Breast epithelium (tissue), 4 donors: ENCODE results near the gene TMTC2. TPM values are rescaled to one million over a fixed set of nuclear protein-coding genes. Genes with fewer than 3 reads are reported as not detected.

Source experiments
- DNase-seq, 2 donors: peaks; one replicate each; pipeline ENCODE4 v3.0.0-alpha.2; 2019; ENCODE audit warnings: low spot score in 2 of 2
- H3K27ac ChIP-seq, 2 donors: fragments of 200-600 bp; sonication (generic) in 1 of 2; one replicate each; pipeline ENCODE4 v1.5.1; 2016 to 2019; ENCODE audit warnings: mild to moderate bottlenecking in 1 of 2
- H3K27me3 ChIP-seq, 2 donors: fragments of 200-600 bp; sonication (generic) in 1 of 2; one replicate each; pipeline versions ENCODE4 v1.5.1 to v1.6.0; 2017 to 2019; ENCODE audit warnings: control low read depth in 1 of 2, mild to moderate bottlenecking in 1 of 2
- H3K36me3 ChIP-seq: fragments of 200-600 bp; one replicate; pipeline ENCODE4 v1.5.1; 2019
- H3K4me1 ChIP-seq, 2 donors: fragments of 200-600 bp; sonication (generic); one replicate each; pipeline ENCODE4 v1.5.1; 2016 to 2019; ENCODE audit warnings: control low read depth in 1 of 2
- H3K4me3 ChIP-seq, 3 donors: fragments of 200-600 bp; sonication (generic); 1 replicate in 2 of 3; 2 replicates in 1 of 3; pipeline ENCODE4 v1.5.1; 2016 to 2019; ENCODE audit warnings: mild to moderate bottlenecking in 3 of 3, moderate library complexity in 2 of 3
- H3K9me3 ChIP-seq, 2 donors: fragments of 200-600 bp; sonication (generic) in 1 of 2; one replicate each; pipeline ENCODE4 v1.5.1; 2016 to 2019; ENCODE audit warnings: control low read depth in 1 of 2
- POLR2A ChIP-seq: fragments of 450-650 bp; IDR thresholded peaks from one replicate; pipeline ENCODE4 v1.6.1; 2016; ENCODE audit warnings: antibody characterized with exemption, mild to moderate bottlenecking, moderate library complexity
- POLR2AphosphoS5 ChIP-seq, 3 donors: sonication (generic); formaldehyde crosslinking; IDR thresholded peaks; one replicate each; pipeline ENCODE4 v1.6.1; 2017; ENCODE audit warnings: antibody characterized with exemption in 3 of 3
- intact Hi-C: fragments of 100-400 bp; cut with DNase I; formaldehyde crosslinking; loops from one replicate; pipeline ENCODE4 v1.15.1; 2023; ENCODE audit warnings: low total_unique reads
- total RNA-seq, 3 donors: library from RNA; depleted of rRNA; stranded (reverse); fragments of >200 nt; gene quantifications; one replicate each; pipeline ENCODE4 v1.1.0, GENCODE V29; 2016
- TF ChIP-seq, protein P1 (sequence below), 3 donors: fragments of 450-650 bp; IDR thresholded peaks; one replicate each; pipeline ENCODE4 v1.5.1; 2016 to 2017; ENCODE audit warnings: antibody characterized with exemption in 3 of 3, mild to moderate bottlenecking in 3 of 3, moderate library complexity in 3 of 3

The TMTC2 gene
- total RNA-seq, 3 donors from 2014 or later, result 7.0 to 28.8 (median 19.3) TPM

DNA sequence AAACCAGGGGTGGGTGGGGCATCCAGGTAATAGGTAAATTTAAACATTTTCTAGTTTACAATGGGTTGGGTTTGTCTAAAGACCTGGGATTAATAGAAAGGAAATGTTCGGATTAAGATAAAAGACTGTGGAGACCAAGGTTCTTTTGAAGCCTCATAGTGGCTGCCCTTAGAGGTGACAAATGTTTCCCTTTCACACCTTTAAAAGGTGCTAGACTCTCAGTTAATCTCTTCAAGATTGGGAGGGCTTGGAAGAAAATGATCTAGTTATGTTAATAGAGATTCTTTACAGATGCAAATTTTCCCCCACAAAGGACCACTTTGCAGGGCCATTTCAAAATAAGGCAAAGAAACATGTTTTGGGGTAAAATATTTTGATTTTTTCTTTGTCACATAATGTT lies 39.0 kb downstream of the TMTC2 start:
- TF ChIP-seq, protein P1, sequence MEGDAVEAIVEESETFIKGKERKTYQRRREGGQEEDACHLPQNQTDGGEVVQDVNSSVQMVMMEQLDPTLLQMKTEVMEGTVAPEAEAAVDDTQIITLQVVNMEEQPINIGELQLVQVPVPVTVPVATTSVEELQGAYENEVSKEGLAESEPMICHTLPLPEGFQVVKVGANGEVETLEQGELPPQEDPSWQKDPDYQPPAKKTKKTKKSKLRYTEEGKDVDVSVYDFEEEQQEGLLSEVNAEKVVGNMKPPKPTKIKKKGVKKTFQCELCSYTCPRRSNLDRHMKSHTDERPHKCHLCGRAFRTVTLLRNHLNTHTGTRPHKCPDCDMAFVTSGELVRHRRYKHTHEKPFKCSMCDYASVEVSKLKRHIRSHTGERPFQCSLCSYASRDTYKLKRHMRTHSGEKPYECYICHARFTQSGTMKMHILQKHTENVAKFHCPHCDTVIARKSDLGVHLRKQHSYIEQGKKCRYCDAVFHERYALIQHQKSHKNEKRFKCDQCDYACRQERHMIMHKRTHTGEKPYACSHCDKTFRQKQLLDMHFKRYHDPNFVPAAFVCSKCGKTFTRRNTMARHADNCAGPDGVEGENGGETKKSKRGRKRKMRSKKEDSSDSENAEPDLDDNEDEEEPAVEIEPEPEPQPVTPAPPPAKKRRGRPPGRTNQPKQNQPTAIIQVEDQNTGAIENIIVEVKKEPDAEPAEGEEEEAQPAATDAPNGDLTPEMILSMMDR (IDR thresholded peaks at IDR 0.05), result no peak
- no peak for TF ChIP-seq POLR2AphosphoS5 (IDR thresholded peaks at IDR 0.05)
- TF ChIP-seq POLR2A, result no peak
- no peak overlapping the region for H3K27ac ChIP-seq

DNA sequence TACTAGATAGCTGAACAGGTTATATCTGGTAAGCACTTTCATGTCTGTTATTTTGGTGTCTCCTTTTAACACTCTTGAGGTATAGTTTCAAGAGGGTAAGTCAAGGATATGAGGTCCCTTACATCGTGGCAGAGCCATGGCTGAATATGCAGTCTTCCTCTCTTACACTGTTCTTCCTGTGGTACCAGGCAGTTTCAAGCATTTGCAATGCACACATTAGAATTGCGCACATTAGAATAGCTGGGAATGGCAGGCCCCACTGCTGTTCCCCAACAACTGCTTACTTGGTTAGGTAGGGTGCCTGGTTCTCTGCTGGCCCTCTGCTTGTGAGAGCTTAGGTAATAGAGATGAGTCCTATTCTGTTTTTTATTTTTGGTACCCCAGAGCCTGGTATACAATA lies 41.2 kb downstream of the TMTC2 start:
- H3K27ac ChIP-seq, result no peak overlapping the region
- H3K9me3 ChIP-seq, result no peaks in the 10 kb centered on the region
- no peaks in the 10 kb centered on the region for H3K27me3 ChIP-seq
- no peak for TF ChIP-seq POLR2A
- no peak for TF ChIP-seq POLR2AphosphoS5 (IDR thresholded peaks at IDR 0.05)
- TF ChIP-seq, protein P1 (IDR thresholded peaks at IDR 0.05), result no peak
- intact Hi-C loops, result no loop called here
- no peak overlapping the region for H3K4me3 ChIP-seq
- no peaks in the 10 kb centered on the region for H3K4me1 ChIP-seq
- no peak for DNase-seq
- no peaks in the 10 kb centered on the region for H3K36me3 ChIP-seq

More for the DNA sequence above, 39.0 kb downstream of the TMTC2 start:
- DNase-seq, result no peak
- Histone ChIP-seq H3K4me1 (no peaks in the 10 kb centered on the region), H3K36me3 (no peaks in the 10 kb centered on the region), H3K4me3 (no peak overlapping the region), H3K27me3 (no peaks in the 10 kb centered on the region), H3K9me3 (no peaks in the 10 kb centered on the region)
- intact Hi-C loops, result no loop called here

DNA sequence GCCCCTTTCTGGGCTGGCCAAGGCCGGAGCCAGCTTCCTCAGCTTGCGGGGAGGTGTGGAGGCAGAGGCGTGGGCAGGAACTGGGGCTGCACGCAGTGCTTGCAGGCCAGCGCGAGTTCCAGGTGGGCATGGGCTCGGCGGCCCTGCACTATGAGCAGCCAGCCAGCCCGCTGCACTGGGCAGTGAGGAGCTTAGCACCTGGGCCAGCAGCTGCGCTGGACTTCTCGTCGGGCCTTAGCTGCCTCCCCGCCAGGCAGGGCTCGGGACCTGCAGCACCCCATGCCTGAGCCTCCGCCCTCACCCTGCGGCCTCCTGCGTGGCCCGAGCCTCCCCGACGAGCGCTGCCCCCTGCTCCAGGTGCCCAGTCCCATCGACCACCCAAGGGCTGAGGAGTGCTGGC lies 42.0 kb downstream of the TMTC2 start:
- H3K27ac ChIP-seq, result no peak overlapping the region
- H3K27me3 ChIP-seq, result no peaks in the 10 kb centered on the region
- no peak for TF ChIP-seq POLR2AphosphoS5 (IDR thresholded peaks at IDR 0.05)
- no peaks in the 10 kb centered on the region for H3K36me3 ChIP-seq
- intact Hi-C loops, result no loop called here
- no peak overlapping the region for H3K4me3 ChIP-seq
- H3K9me3 ChIP-seq, result no peaks in the 10 kb centered on the region
- DNase-seq, result no peak
- no peaks in the 10 kb centered on the region for H3K4me1 ChIP-seq

DNA sequence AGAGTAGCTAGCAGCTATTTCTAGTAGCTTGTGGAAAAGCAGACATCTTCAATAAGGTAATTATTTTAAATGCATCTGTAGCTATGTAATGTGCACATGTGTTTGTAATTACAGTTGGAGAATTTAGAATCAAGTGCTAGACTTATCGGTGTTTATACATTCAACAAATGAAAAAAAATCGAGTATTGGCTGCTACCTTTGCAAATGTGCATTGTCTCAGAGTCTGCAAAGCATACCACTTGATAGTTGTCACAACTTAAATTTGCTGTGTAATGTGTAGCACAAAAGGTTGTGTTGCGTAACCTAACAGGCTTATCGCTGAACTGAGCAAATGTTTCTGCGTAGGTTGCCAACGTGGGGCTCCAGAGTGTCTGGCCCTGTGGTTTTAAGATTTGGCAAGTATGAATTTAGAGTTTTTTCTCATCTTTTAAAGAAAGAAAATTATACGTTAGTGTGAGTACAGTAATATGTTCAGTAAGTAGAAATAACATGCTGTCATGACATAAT lies 44.3 kb downstream of the TMTC2 start:
- no peaks in the 10 kb centered on the region for H3K9me3 ChIP-seq
- H3K4me3 ChIP-seq, result no peak overlapping the region
- TF ChIP-seq POLR2AphosphoS5 (IDR thresholded peaks at IDR 0.05) (no peak), POLR2A (no peak)
- TF ChIP-seq, protein P1 (IDR thresholded peaks at IDR 0.05), result no peak
- H3K4me1 ChIP-seq, result no peaks in the 10 kb centered on the region
- H3K27ac ChIP-seq, result no peak overlapping the region
- DNase-seq, result no peak
- no peaks in the 10 kb centered on the region for H3K36me3 ChIP-seq
- H3K27me3 ChIP-seq, result no peaks in the 10 kb centered on the region
- intact Hi-C loops, result no loop called here

DNA sequence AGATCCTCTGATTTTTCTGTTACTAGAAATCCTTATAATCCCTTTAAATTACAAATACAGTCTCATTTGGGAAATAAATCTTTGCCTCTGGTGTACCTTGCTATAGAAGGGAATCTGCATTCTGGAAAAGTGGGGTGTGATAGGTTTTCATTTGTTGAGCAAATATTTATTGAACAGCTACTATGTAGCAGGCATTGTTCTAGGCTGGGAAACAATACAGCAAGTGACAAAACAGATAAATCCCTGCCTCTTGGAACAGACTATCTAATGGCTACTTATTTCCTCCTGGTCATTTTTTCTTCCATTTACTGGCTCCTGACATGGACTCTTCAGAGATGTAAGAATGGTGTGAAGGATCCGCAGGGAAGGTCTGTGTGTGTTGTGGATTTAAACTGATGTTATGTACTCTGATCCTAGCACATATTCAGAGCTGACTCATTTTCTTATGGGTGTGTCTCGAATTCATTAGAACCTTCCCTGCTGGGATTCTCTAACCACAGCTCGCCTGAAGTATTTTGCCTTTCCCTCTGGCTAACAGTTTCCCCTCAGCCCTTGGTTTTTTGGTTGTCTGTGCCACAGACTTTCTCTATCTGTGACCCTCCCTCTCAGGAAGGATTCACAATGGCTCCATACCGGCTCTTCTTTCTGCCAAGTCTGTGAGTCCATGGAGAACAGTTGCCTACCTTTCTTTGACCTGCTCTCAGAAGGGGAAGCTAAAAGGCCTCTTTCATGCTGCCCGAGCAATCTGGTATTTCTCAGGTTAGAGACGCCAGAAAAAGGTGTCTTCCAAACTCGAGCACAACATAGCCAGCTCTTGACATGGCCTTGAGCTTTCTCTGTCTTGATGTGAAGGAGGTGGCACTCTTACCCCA lies 53.7 kb downstream of the TMTC2 start:
- H3K36me3 ChIP-seq, result no peaks in the 10 kb centered on the region
- TF ChIP-seq POLR2AphosphoS5 (IDR thresholded peaks at IDR 0.05) (no peak), POLR2A (no peak)
- TF ChIP-seq, protein P1 (IDR thresholded peaks at IDR 0.05), result no peak
- no peaks in the 10 kb centered on the region for H3K9me3 ChIP-seq
- no peaks in the 10 kb centered on the region for H3K4me1 ChIP-seq
- intact Hi-C loops, result no loop called here
- no peak overlapping the region for H3K27ac ChIP-seq
- DNase-seq, result no peak
- H3K4me3 ChIP-seq, result no peak overlapping the region
- no peaks in the 10 kb centered on the region for H3K27me3 ChIP-seq
